Loucy (cell line): Measurements from ENCODE around the gene CAMK2A.

Source experiments
- H2AFZ ChIP-seq: fragments of 200-600 bp; sonication (generic); 2 replicates; pipeline ENCODE4 v1.6.0; 2016; ENCODE audit warnings: antibody characterized with exemption, mild to moderate bottlenecking, low read length, moderate library complexity
- H3F3A ChIP-seq: fragments of 200-600 bp; 2 replicates; pipeline ENCODE4 v1.6.0; 2016; ENCODE audit warnings: antibody characterized with exemption, low read depth, mild to moderate bottlenecking
- H3K27me3 ChIP-seq: fragments of 200-600 bp; sonication (generic); 2 replicates; pipeline ENCODE4 v1.6.1; 2014; ENCODE audit warnings: low read length, mild to moderate bottlenecking; ENCODE audit not compliant: insufficient read depth, poor library complexity, severe bottlenecking
- H3K36me3 ChIP-seq: fragments of 200-600 bp; sonication (generic); 2 replicates; pipeline ENCODE4 v1.6.1; 2016; ENCODE audit warnings: low read length; ENCODE audit not compliant: insufficient read depth
- H3K4me1 ChIP-seq: fragments of 200-600 bp; sonication (generic); 2 replicates; pipeline ENCODE4 v1.5.1; 2014; ENCODE audit warnings: low read length, mild to moderate bottlenecking; ENCODE audit not compliant: insufficient read depth, poor library complexity, severe bottlenecking
- H3K4me2 ChIP-seq: fragments of 200-600 bp; sonication (generic); 2 replicates; pipeline ENCODE4 v1.6.0; 2014; ENCODE audit warnings: antibody characterized with exemption, low read length, low read depth, mild to moderate bottlenecking; ENCODE audit not compliant: poor library complexity, severe bottlenecking
- H3K4me3 ChIP-seq: fragments of 200-600 bp; sonication (generic); 2 replicates; pipeline ENCODE4 v1.5.1; 2014; ENCODE audit warnings: low read length, mild to moderate bottlenecking, mixed read lengths; ENCODE audit not compliant: poor library complexity, severe bottlenecking
- H3K79me2 ChIP-seq: fragments of 200-600 bp; sonication (generic); 2 replicates; pipeline ENCODE4 v1.6.1; 2014; ENCODE audit warnings: low read length; ENCODE audit not compliant: insufficient read depth
- H3K9ac ChIP-seq: fragments of 200-600 bp; sonication (generic); 2 replicates; pipeline ENCODE4 v1.6.0; 2014; ENCODE audit warnings: mild to moderate bottlenecking, low read depth, low read length, moderate library complexity; ENCODE audit not compliant: poor library complexity, severe bottlenecking
- H3K9me2 ChIP-seq: fragments of 200-600 bp; sonication (generic); replicated peaks from 2 replicates; pipeline ENCODE4 v1.6.1; 2016; ENCODE audit warnings: low read depth, low read length, mixed read lengths
- H3K9me3 ChIP-seq: fragments of 200-600 bp; sonication (generic); 2 replicates; pipeline ENCODE4 v1.6.1; 2014; ENCODE audit warnings: mild to moderate bottlenecking, antibody characterized with exemption, low read length, low read depth; ENCODE audit not compliant: insufficient read depth
- H4K20me1 ChIP-seq: fragments of 200-600 bp; sonication (generic); 2 replicates; pipeline ENCODE4 v1.6.0; 2014; ENCODE audit warnings: antibody characterized with exemption, low read length, mild to moderate bottlenecking; ENCODE audit not compliant: insufficient read depth, poor library complexity, severe bottlenecking
- EZH2phosphoT487 ChIP-seq: fragments of 200-600 bp; IDR thresholded peaks from 2 replicates; pipeline ENCODE4 v1.6.1; 2018; ENCODE audit warnings: antibody characterized with exemption, mild to moderate bottlenecking, moderate library complexity, borderline replicate concordance
- TF ChIP-seq, protein P1 (sequence below): fragments of 200-600 bp; sonication (generic); conservative IDR thresholded peaks from 2 replicates; pipeline ENCODE4 v1.5.1; 2014; ENCODE audit warnings: mild to moderate bottlenecking, antibody characterized with exemption, low read length

Gene CAMK2A

DNA sequence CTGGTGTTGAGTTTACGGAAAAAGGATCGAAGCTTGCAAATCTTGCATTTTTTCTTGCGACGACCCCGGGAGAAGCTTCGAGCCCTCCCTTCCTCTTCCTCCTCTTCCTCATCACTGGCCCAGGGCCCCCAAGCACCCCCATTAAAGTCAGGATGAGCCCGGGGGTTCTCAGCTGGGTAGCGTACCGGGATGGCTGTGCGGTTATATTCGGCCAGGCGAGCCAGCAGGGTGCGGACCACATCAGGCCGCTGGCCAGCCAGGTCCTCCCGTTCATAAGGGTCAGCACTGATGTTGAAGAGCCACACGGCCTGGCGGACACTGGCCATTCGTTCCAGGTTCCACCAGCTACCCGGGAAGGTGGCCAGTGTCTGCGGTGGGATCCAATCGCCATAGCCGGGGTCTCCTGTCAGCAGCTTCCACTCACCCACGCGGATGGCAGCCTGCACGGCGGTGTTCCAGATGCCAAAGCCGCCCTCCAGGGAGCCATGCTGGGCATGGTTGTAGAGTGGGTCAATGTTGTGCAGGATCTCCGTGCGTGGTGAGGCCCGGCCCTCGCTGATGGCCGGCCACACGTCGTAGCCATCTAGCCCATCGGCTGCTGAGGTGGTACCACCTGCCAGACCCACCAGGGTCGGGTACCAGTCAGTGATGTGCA lies 7.8 kb upstream of the CAMK2A start:
- H3K9me2 ChIP-seq, result no peaks in the 10 kb centered on the region
- no peak overlapping the region for H3K4me2 ChIP-seq
- no peak overlapping the region for H3K4me3 ChIP-seq
- H3K36me3 ChIP-seq, result no peaks in the 10 kb centered on the region
- H3K9ac ChIP-seq, result no peak overlapping the region
- no peaks in the 10 kb centered on the region for H3F3A ChIP-seq
- no peaks in the 10 kb centered on the region for H3K27me3 ChIP-seq
- no peaks in the 10 kb centered on the region for H3K79me2 ChIP-seq
- no peak for TF ChIP-seq EZH2phosphoT487
- TF ChIP-seq, protein P1, sequence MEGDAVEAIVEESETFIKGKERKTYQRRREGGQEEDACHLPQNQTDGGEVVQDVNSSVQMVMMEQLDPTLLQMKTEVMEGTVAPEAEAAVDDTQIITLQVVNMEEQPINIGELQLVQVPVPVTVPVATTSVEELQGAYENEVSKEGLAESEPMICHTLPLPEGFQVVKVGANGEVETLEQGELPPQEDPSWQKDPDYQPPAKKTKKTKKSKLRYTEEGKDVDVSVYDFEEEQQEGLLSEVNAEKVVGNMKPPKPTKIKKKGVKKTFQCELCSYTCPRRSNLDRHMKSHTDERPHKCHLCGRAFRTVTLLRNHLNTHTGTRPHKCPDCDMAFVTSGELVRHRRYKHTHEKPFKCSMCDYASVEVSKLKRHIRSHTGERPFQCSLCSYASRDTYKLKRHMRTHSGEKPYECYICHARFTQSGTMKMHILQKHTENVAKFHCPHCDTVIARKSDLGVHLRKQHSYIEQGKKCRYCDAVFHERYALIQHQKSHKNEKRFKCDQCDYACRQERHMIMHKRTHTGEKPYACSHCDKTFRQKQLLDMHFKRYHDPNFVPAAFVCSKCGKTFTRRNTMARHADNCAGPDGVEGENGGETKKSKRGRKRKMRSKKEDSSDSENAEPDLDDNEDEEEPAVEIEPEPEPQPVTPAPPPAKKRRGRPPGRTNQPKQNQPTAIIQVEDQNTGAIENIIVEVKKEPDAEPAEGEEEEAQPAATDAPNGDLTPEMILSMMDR, result no peak
- no peaks in the 10 kb centered on the region for H3K4me1 ChIP-seq
- no peaks in the 10 kb centered on the region for H4K20me1 ChIP-seq
- no peak overlapping the region for H2AFZ ChIP-seq
- H3K9me3 ChIP-seq, result no peaks in the 10 kb centered on the region

DNA sequence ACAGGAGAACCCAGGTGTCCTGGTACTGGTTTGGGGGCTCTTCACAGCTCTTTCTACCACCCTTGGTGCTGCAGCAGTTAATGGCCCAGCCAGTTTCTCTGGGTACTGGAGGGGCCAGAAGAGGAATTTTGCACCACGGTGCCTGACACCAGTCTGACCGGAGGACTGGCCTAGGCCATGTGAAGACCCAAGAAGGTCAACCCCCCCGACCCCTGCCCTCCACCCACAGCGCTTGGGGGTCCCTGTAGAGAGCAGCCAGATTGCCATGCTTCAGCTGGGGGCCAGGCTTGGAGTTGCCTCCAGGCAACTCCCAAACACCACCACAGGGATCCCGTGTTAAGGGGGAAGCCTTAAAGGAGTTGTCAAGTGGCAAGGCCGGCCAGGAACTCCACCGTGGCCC lies 6.9 kb upstream of the CAMK2A start:
- Histone ChIP-seq H3K79me2 (no peaks in the 10 kb centered on the region), H3K9me2 (no peaks in the 10 kb centered on the region), H3K36me3 (no peaks in the 10 kb centered on the region), H3K4me3 (no peak overlapping the region), H3K9me3 (no peaks in the 10 kb centered on the region), H3K4me1 (no peaks in the 10 kb centered on the region), H3F3A (no peaks in the 10 kb centered on the region), H3K27me3 (no peaks in the 10 kb centered on the region), H4K20me1 (no peaks in the 10 kb centered on the region), H3K4me2 (no peak overlapping the region), H3K9ac (no peak overlapping the region), H2AFZ (no peak overlapping the region)
- no peak for TF ChIP-seq EZH2phosphoT487
- TF ChIP-seq, protein P1, result no peak

DNA sequence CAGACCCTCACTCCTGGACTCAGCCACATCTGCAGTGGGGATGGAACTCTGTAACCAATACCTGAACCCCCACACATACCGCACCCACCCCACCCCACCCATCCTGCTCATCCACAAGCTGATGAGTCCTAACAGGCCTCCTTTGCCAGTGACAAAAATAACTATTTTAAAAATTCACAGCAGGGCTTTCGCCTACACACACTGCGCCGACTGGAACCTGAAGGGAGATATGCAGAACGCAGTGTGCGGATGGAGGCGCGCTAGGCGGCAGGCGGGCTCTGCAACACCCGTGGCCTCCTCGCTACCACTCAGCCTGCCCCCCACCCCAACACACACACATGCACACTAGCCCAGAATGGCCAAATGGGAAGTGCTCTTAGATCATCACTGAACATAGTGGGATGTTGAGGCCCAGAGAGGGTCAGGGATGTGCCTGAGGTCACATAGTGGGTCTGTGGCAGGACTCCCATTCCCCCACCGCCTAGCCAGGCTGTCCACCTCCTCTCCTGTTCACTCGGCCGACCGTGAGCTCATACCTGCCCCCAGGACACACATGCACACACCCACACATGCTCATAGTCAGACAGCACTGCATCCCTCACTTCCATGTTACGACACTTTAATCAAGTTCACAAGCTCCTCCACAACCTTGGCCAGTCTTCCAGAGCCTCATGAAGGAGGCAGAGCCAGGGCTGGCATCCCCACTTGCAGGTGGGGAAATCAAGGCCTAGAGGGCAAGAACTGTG lies 6.3 kb upstream of the CAMK2A start:
- Histone ChIP-seq H3K4me3 (no peak overlapping the region), H3K36me3 (no peaks in the 10 kb centered on the region), H3K79me2 (no peaks in the 10 kb centered on the region), H3K4me1 (no peaks in the 10 kb centered on the region), H3K9ac (no peak overlapping the region), H2AFZ (no peak overlapping the region), H3K27me3 (no peaks in the 10 kb centered on the region), H3F3A (no peaks in the 10 kb centered on the region), H3K9me2 (no peaks in the 10 kb centered on the region), H4K20me1 (no peaks in the 10 kb centered on the region), H3K4me2 (no peak overlapping the region), H3K9me3 (no peaks in the 10 kb centered on the region)
- TF ChIP-seq, protein P1, result no peak
- TF ChIP-seq EZH2phosphoT487, result no peak
